ENCODE results near the gene MAN1A2. TPM values are rescaled to one million over a fixed set of nuclear protein-coding genes. Genes with fewer than 3 reads are reported as not detected.

MAN1A2 gene
- total and polyA plus RNA-seq, 10 of the 15 experiments (the other 5 are each of a cell fraction or from before 2014, with no cell fraction given), result 2.8 to 23.6 (median 16.0) TPM

GRCh38 chr1:117342397-117342796 lies 24.9 kb upstream of the MAN1A2 start:
- in situ Hi-C loops (cut with MboI) (no loop called here), intact Hi-C loops (cut with micrococcal nuclease; ENCODE audit: unreplicated experiment) (no loop called here)
- DNase-seq (ENCODE audit: low read depth, low spot score), result no peak
- 0% methylated on average over 2 of the region's 2 CpGs for WGBS (ENCODE audit: insufficient coverage, insufficient replicate concordance, low lambda C conversion rate, missing lambda C conversion rate)
- no peaks in the 10 kb centered on the region for H3K79me2 ChIP-seq (ENCODE audit: control insufficient read depth, insufficient read depth, low read length)
- no peaks in the 10 kb centered on the region; a peak in 2 of 4 replicates for H3K27me3 ChIP-seq (replicated peaks in 1 of 2; ENCODE audit: control insufficient read depth in 2 of 2, insufficient read depth in 2 of 2, low read length in 1 of 2)
- TF ChIP-seq ATF2 (IDR thresholded peaks at IDR 0.05; ENCODE audit: low read length) (no peak), ATF3 (IDR thresholded peaks at IDR 0.05; ENCODE audit: borderline replicate concordance, extremely low read depth, low read depth, low read length) (no peak), CREM (IDR thresholded peaks at IDR 0.05; ENCODE audit: low read depth) (no peak), YBX1 (IDR thresholded peaks at IDR 0.05) (no peak), NKRF (conservative IDR thresholded peaks at IDR 0.05) (no peak), BCL11A (IDR thresholded peaks at IDR 0.05; ENCODE audit: low read depth, low read length) (no peak), NR2F1 (conservative IDR thresholded peaks at IDR 0.05) (no peak), CBX5 (IDR thresholded peaks at IDR 0.05; ENCODE audit: low read depth) (no peak), ASH2L (IDR thresholded peaks at IDR 0.05; ENCODE audit: borderline replicate concordance, low read depth) (no peak), KLF5 (IDR thresholded peaks at IDR 0.05; ENCODE audit: partially characterized antibody) (no peak), STAT3 (IDR thresholded peaks at IDR 0.05; ENCODE audit: low read depth, low read length) (no peak), ZNF24 (IDR thresholded peaks at IDR 0.05) (no peak), HSF1 (IDR thresholded peaks at IDR 0.05; ENCODE audit: low read depth, low read length) (no peak), SP1 (IDR thresholded peaks at IDR 0.05; ENCODE audit: low read depth, low read length) (no peak), MAX (IDR thresholded peaks at IDR 0.05; ENCODE audit: low read depth, low read length) (no peak), IRF3 (IDR thresholded peaks at IDR 0.05) (no peak), CBFB (IDR thresholded peaks at IDR 0.05; ENCODE audit: low read depth) (no peak), EGR1 (IDR thresholded peaks at IDR 0.05; ENCODE audit: borderline replicate concordance in 1 of 2, low read depth in 2 of 2, low read length in 2 of 2) (no peak)
- no TSS peak for BruUV-seq (replicated peaks)
- SMC1A ChIA-PET (ENCODE audit: uncharacterized antibody, unreplicated experiment), result interaction anchor here (0.6 to 1.9 kb wide), 10 partner anchors 8 to 171 kb away, joined by 3 to 10 read pairs (median 3); no protein-coding TSS in a partner anchor
- no peaks in the 10 kb centered on the region for H3K9me3 ChIP-seq (replicated peaks; ENCODE audit: control insufficient read depth, insufficient read depth, low read length)
- H4K20me1 ChIP-seq (ENCODE audit: control insufficient read depth, insufficient read depth), result no peaks in the 10 kb centered on the region
- H3K9ac ChIP-seq (ENCODE audit: control insufficient read depth, insufficient read depth, low read length), result no peak overlapping the region
- no peak overlapping the region for H3K27ac ChIP-seq (ENCODE audit: control insufficient read depth, insufficient read depth)
- H2AFZ ChIP-seq (ENCODE audit: control insufficient read depth, low read depth, low read length), result no peak overlapping the region
- POLR2A ChIA-PET, result no interaction called here
- H3K36me3 ChIP-seq (ENCODE audit: control insufficient read depth in 2 of 2, insufficient read depth in 2 of 2, low read length in 1 of 2), result no peaks in the 10 kb centered on the region
- FAIRE-seq, result no peak
- no peak overlapping the region for H3K4me2 ChIP-seq (ENCODE audit: control insufficient read depth, insufficient read depth)
- RAD21 ChIA-PET (ENCODE audit: unreplicated experiment), result interaction anchor here (1.2 to 1.4 kb wide), 2 partner anchors 18 to 165 kb away, joined by 3 to 5 read pairs; no protein-coding TSS in a partner anchor
- CTCF ChIA-PET, result interaction anchor here (0.6 to 3.6 kb wide), 5 partner anchors 17 to 193 kb away, joined by 3 to 15 read pairs (median 3); no protein-coding TSS in a partner anchor
- H3K4me3 ChIP-seq, result no peak overlapping the region
- no peaks in the 10 kb centered on the region for H3K4me1 ChIP-seq (ENCODE audit: control insufficient read depth, insufficient read depth, low read length)
- ATAC-seq, result peak; percentile 49; the same call in 2 of the 3 replicates
